Activated effector memory CD4-positive, alpha-beta T cell treated with anti-CD3 and anti-CD28 coated beads, Interleukin-2, amount 50 U/mL, for 16 hours (primary cell): ENCODE measurements around the gene MRPL24.

Source experiments
- DNase-seq: peaks from one replicate; pipeline ENCODE4 v3.0.0-alpha.2; 2020

Gene MRPL24

GRCh38 chr1:156743367-156744302, 2.7 kb upstream of the MRPL24 start:
- no peak for DNase-seq

- DNase-seq: no peak
Observed at GRCh38 chr1:156742801-156743200, 1.9 kb upstream of the MRPL24 start.

GRCh38 chr1:156742017-156742416, 1.1 kb upstream of the MRPL24 start:
- no peak for DNase-seq

GRCh38 chr1:156741481-156741983, 644 bp upstream of the MRPL24 start:
- DNase-seq: no peak

- no peak for DNase-seq
Observed at GRCh38 chr1:156740237-156740740, 599 bp downstream of the MRPL24 start.

- DNase-seq: no peak
Observed at GRCh38 chr1:156738916-156739315, 2.0 kb downstream of the MRPL24 start.

- DNase-seq: no peak
Observed at GRCh38 chr1:156738407-156738806, 2.5 kb downstream of the MRPL24 start.

- no peak for DNase-seq
Observed at GRCh38 chr1:156733989-156734584, 6.8 kb downstream of the MRPL24 start.

GRCh38 chr1:156728599-156729462, 12.1 kb downstream of the MRPL24 start, which contains the start of gene ISG20L2:
Gene ISG20L2, minus strand, starts transcription at chr1:156728766. Its CDS starts 1,114 bp downstream, at chr1:156727652.
- peak; percentile 98 for DNase-seq

GRCh38 chr1:156727926-156728598, 12.8 kb downstream of the MRPL24 start, which contains the start of gene METTL25B:
Gene METTL25B, plus strand, starts transcription at chr1:156728469. Its CDS starts 636 bp downstream, at chr1:156729105.
- peak; percentile 91 for DNase-seq

GRCh38 chr1:156727492-156727891, 13.4 kb downstream of the MRPL24 start:
- no peak for DNase-seq

- DNase-seq: peak; percentile 79
Observed at GRCh38 chr1:156726549-156727226, 14.2 kb downstream of the MRPL24 start.

GRCh38 chr1:156725683-156726280, 15.1 kb downstream of the MRPL24 start:
- DNase-seq: peak; percentile 92

GRCh38 chr1:156721535-156721934, 19.4 kb downstream of the MRPL24 start:
- no peak for DNase-seq

- no peak for DNase-seq
Observed at GRCh38 chr1:156721131-156721530, 19.8 kb downstream of the MRPL24 start.

GRCh38 chr1:156717351-156717750, 23.5 kb downstream of the MRPL24 start:
- no peak for DNase-seq

GRCh38 chr1:156714830-156715229, 26.1 kb downstream of the MRPL24 start:
- no peak for DNase-seq

- DNase-seq: no peak
Observed at GRCh38 chr1:156712626-156713025, 28.3 kb downstream of the MRPL24 start.

- no peak for DNase-seq
Observed at GRCh38 chr1:156711011-156711817, 29.7 kb downstream of the MRPL24 start.
